BJ (cell line): ENCODE results near the gene CD70. TPM values are rescaled to one million over a fixed set of nuclear protein-coding genes. Genes with fewer than 3 reads are reported as not detected.
"Not testable (repeated sequence)": the region's sequence is repeated elsewhere in the genome, so short reads cannot be mapped to it uniquely, and the experiment has no call there.

Experiments
- CTCF ChIA-PET: fragments of 350-600 bp; formaldehyde crosslinking; extraction: SDS; loops from one replicate; lab custom pipeline; 2021; ENCODE audit warnings: antibody characterized with exemption, inconsistent platforms; lab: Yijun Ruan, JAX
- POLR2A ChIA-PET: fragments of 300-600 bp; sonication (Branson Sonifier 250); formaldehyde crosslinking; extraction: SDS; loops from one replicate; lab custom pipeline; 2021; ENCODE audit warnings: antibody characterized with exemption; lab: Charles Lee
- DNase-seq: peaks from one replicate; pipeline ENCODE4 v3.0.0-alpha.2; 2011; ENCODE audit warnings: low read depth
- H3K27me3 ChIP-seq: 2 replicates; pipeline ENCODE4 v1.6.0; 2011; ENCODE audit warnings: low read length; ENCODE audit not compliant: control insufficient read depth, insufficient read depth
- H3K36me3 ChIP-seq: 2 replicates; pipeline ENCODE4 v1.5.1; 2011; ENCODE audit warnings: low read length; ENCODE audit not compliant: control insufficient read depth, insufficient read depth
- H3K4me3 ChIP-seq: 2 replicates; pipeline ENCODE4 v1.5.1; 2011; ENCODE audit warnings: low read depth, mild to moderate bottlenecking, control low read depth, low read length
- CTCF ChIP-seq: IDR thresholded peaks from 2 replicates; pipeline ENCODE4 v1.5.1; 2011; ENCODE audit warnings: low read depth, mild to moderate bottlenecking, control low read depth, inconsistent platforms, low read length, moderate library complexity; ENCODE audit not compliant: insufficient read depth
- polyA plus RNA-seq: library from polyadenylated mRNA; depleted of rRNA; stranded (reverse); fragments of >200 nt; gene quantifications from 2 replicates; pipeline ENCODE4 v1.2.3, GENCODE V29; 2011

Gene CD70
- polyA plus RNA-seq, 1 experiment: not detected

GRCh38 chr19:6571167-6571566 lies 19.8 kb downstream of the CD70 start:
- no peak for TF ChIP-seq CTCF
- CTCF ChIA-PET: interaction anchor here (0.6 to 0.9 kb wide), 3 partner anchors 29 to 62 kb away, joined by 3 to 4 read pairs (median 3); no protein-coding TSS in a partner anchor

GRCh38 chr19:6570764-6571163 lies 20.2 kb downstream of the CD70 start:
- H3K27me3 ChIP-seq: no peaks in the 10 kb centered on the region; the same call in 1 of the 2 replicates
- H3K36me3 ChIP-seq: no peaks in the 10 kb centered on the region
- ChIA-PET POLR2A (no interaction called here), CTCF (interaction anchor here (0.6 to 0.9 kb wide), 3 partner anchors 28 to 63 kb away, joined by 3 to 4 read pairs (median 3); no protein-coding TSS in a partner anchor)
- H3K4me3 ChIP-seq: no peak overlapping the region
- no peak for TF ChIP-seq CTCF
- DNase-seq: no peak

More at GRCh38 chr19:6571167-6571566, 19.8 kb downstream of the CD70 start:
- no peak for DNase-seq
- Histone ChIP-seq H3K36me3 (no peaks in the 10 kb centered on the region), H3K27me3 (no peaks in the 10 kb centered on the region; the same call in 1 of the 2 replicates), H3K4me3 (no peak overlapping the region)
- POLR2A ChIA-PET: no interaction called here

- Histone ChIP-seq H3K4me3 (no peak overlapping the region), H3K27me3 (no peaks in the 10 kb centered on the region; the same call in 1 of the 2 replicates), H3K36me3 (no peaks in the 10 kb centered on the region)
- DNase-seq: no peak
- ChIA-PET POLR2A (no interaction called here), CTCF (no interaction called here)
- TF ChIP-seq CTCF: no peak
These were observed 22.1 kb downstream of the CD70 start for GRCh38 chr19:6568816-6569215.

GRCh38 chr19:6568010-6568526 lies 22.9 kb downstream of the CD70 start:
- ChIA-PET CTCF (no interaction called here), POLR2A (no interaction called here)
- Histone ChIP-seq H3K4me3 (no peak overlapping the region), H3K36me3 (no peaks in the 10 kb centered on the region), H3K27me3 (no peaks in the 10 kb centered on the region; the same call in 1 of the 2 replicates)
- TF ChIP-seq CTCF: no peak
- no peak for DNase-seq

- CTCF ChIA-PET, H3K27me3 ChIP-seq, DNase-seq, H3K36me3 ChIP-seq, H3K4me3 ChIP-seq, POLR2A ChIA-PET: not testable (repeated sequence)
These were observed 24.2 kb downstream of the CD70 start for GRCh38 chr19:6566727-6567126.

GRCh38 chr19:6564393-6564792 lies 26.6 kb downstream of the CD70 start:
- DNase-seq: no peak

GRCh38 chr19:6562437-6562836 lies 28.5 kb downstream of the CD70 start:
- H3K27me3 ChIP-seq, H3K4me3 ChIP-seq, CTCF ChIA-PET, POLR2A ChIA-PET, H3K36me3 ChIP-seq, DNase-seq: not testable (repeated sequence)

More at GRCh38 chr19:6564393-6564792, 26.6 kb downstream of the CD70 start:
- Histone ChIP-seq H3K36me3 (no peaks in the 10 kb centered on the region), H3K27me3 (no peaks in the 10 kb centered on the region), H3K4me3 (no peak overlapping the region)
- ChIA-PET POLR2A (no interaction called here), CTCF (no interaction called here)
- no peak for TF ChIP-seq CTCF
